IMR-90 (cell line): ENCODE data around the gene LAMB2. TPM values are rescaled to one million over a fixed set of nuclear protein-coding genes. Genes with fewer than 3 reads are reported as not detected.

Experiments
- ATAC-seq: fragments of 200-7000 bp; cut with Tn5 transposase; 2 replicates; pipeline ENCODE4 v1.9.1; 2020; ENCODE audit warnings: low read depth, mild to moderate bottlenecking, moderate library complexity
- BruUV-seq: library from RNA; stranded (reverse); fragments of 400-500 nt; replicated peaks from 2 replicates; lab custom pipeline; 2021; lab: Mats Ljungman, UMichigan
- CTCF ChIA-PET: fragments of 300-600 bp; formaldehyde crosslinking; extraction: SDS; loops from one replicate; lab custom pipeline; 2021; ENCODE audit warnings: antibody characterized with exemption; lab: Yijun Ruan, JAX
- POLR2A ChIA-PET: fragments of 300-600 bp; sonication (Branson Sonifier 250); formaldehyde crosslinking; loops from one replicate; lab custom pipeline; 2022; ENCODE audit warnings: antibody characterized with exemption; ENCODE audit not compliant: unreplicated experiment; lab: Charles Lee
- DNase-seq: peaks from one replicate; pipeline ENCODE4 v3.0.0; 2013
- H2AFZ ChIP-seq: replicated peaks from 2 replicates; pipeline ENCODE3; 2013; ENCODE audit warnings: low read length, mild to moderate bottlenecking; ENCODE audit not compliant: poor library complexity
- H2AK5ac ChIP-seq: 2 replicates; pipeline ENCODE4 v1.6.1; 2013; ENCODE audit warnings: low read depth, low read length, inconsistent platforms
- H2AK9ac ChIP-seq: replicated peaks from 2 replicates; pipeline ENCODE3; 2013; ENCODE audit warnings: mild to moderate bottlenecking, low read depth, low read length, moderate library complexity; ENCODE audit not compliant: poor library complexity
- H2BK120ac ChIP-seq: 2 replicates; pipeline ENCODE4 v1.6.1; 2013; ENCODE audit warnings: low read depth, low read length, inconsistent platforms
- H2BK15ac ChIP-seq: 3 replicates; pipeline ENCODE4 v1.6.1; 2013; ENCODE audit warnings: low read depth, low read length, inconsistent platforms
- H2BK20ac ChIP-seq: 2 replicates; pipeline ENCODE4 v1.6.1; 2013; ENCODE audit warnings: low read depth, mild to moderate bottlenecking, inconsistent platforms, low read length, moderate library complexity
- H2BK5ac ChIP-seq: 2 replicates; pipeline ENCODE4 v1.6.1; 2013; ENCODE audit warnings: mild to moderate bottlenecking, low read depth, low read length, inconsistent platforms; ENCODE audit not compliant: poor library complexity, severe bottlenecking
- H3K14ac ChIP-seq: replicated peaks from 2 replicates; pipeline ENCODE4 v1.6.1; 2013; ENCODE audit warnings: low read depth, low read length, inconsistent platforms
- H3K18ac ChIP-seq: 2 replicates; pipeline ENCODE4 v1.6.1; 2013; ENCODE audit warnings: low read depth, low read length, control low read depth
- H3K23ac ChIP-seq: 2 replicates; pipeline ENCODE4 v1.6.1; 2013; ENCODE audit warnings: low read depth, low read length, inconsistent platforms
- H3K27ac ChIP-seq: 2 replicates; pipeline ENCODE4 v1.5.1; 2013; ENCODE audit warnings: mild to moderate bottlenecking, control low read depth, low read length; ENCODE audit not compliant: insufficient read depth
- H3K27me3 ChIP-seq: 2 replicates; pipeline ENCODE4 v1.6.1; 2013; ENCODE audit warnings: low read length; ENCODE audit not compliant: control insufficient read depth, insufficient read depth
- H3K36me3 ChIP-seq: 2 replicates; pipeline ENCODE4 v1.6.1; 2013; ENCODE audit warnings: low read length, mixed read lengths; ENCODE audit not compliant: control insufficient read depth, insufficient read depth
- H3K4ac ChIP-seq: 2 replicates; pipeline ENCODE4 v1.6.1; 2013; ENCODE audit warnings: low read depth, low read length, inconsistent platforms
- H3K4me1 ChIP-seq: 2 replicates; pipeline ENCODE4 v1.6.1; 2013; ENCODE audit warnings: low read length, mixed read lengths; ENCODE audit not compliant: control insufficient read depth, insufficient read depth
- H3K4me2 ChIP-seq: 2 replicates; pipeline ENCODE4 v1.6.1; 2013; ENCODE audit warnings: low read depth, mild to moderate bottlenecking, control low read depth, low read length, moderate library complexity
- H3K4me3 ChIP-seq: 2 replicates; pipeline ENCODE4 v1.5.1; 2013; ENCODE audit warnings: low read depth, mild to moderate bottlenecking, control low read depth, low read length, moderate library complexity; ENCODE audit not compliant: insufficient read depth
- H3K56ac ChIP-seq: 2 replicates; pipeline ENCODE4 v1.6.1; 2013; ENCODE audit warnings: low read length, inconsistent platforms; ENCODE audit not compliant: insufficient read depth; ENCODE audit errors: extremely low read depth
- H3K79me1 ChIP-seq, 2 experiments: 2 replicates each; pipeline ENCODE4 v1.6.1; 2013; ENCODE audit warnings: low read length in 2 of 2, inconsistent platforms in 1 of 2, low read depth in 1 of 2
- H3K9ac ChIP-seq: 2 replicates; pipeline ENCODE4 v1.6.1; 2013; ENCODE audit warnings: low read depth, low read length, control low read depth
- H3K9me1 ChIP-seq: 2 replicates; pipeline ENCODE4 v1.6.1; 2013; ENCODE audit warnings: low read length, inconsistent platforms; ENCODE audit not compliant: insufficient read depth
- H3K9me3 ChIP-seq: 2 replicates; pipeline ENCODE4 v1.6.1; 2013; ENCODE audit warnings: low read length; ENCODE audit not compliant: control insufficient read depth, insufficient read depth
- H4K20me1 ChIP-seq: 2 replicates; pipeline ENCODE4 v1.6.1; 2013; ENCODE audit warnings: low read length, inconsistent platforms; ENCODE audit not compliant: insufficient read depth
- H4K5ac ChIP-seq: 2 replicates; pipeline ENCODE4 v1.6.1; 2013; ENCODE audit warnings: mild to moderate bottlenecking, low read depth, low read length, control low read depth
- H4K8ac ChIP-seq, 2 experiments: 2 replicates each; pipeline ENCODE4 v1.6.1; 2013; ENCODE audit warnings: low read depth in 2 of 2, low read length in 2 of 2, control low read depth in 1 of 2, inconsistent platforms in 1 of 2
- H4K91ac ChIP-seq: 2 replicates; pipeline ENCODE4 v1.6.1; 2013; ENCODE audit warnings: low read depth, low read length, inconsistent platforms; ENCODE audit not compliant: insufficient read depth
- BHLHE40 ChIP-seq: fragments of 150-350 bp; IDR thresholded peaks from 2 replicates; pipeline ENCODE4 v1.6.1; 2016; ENCODE audit warnings: mild to moderate bottlenecking, low read depth, low read length
- CEBPB ChIP-seq: IDR thresholded peaks from 2 replicates; pipeline ENCODE4 v1.6.1; 2012; ENCODE audit warnings: low read depth, low read length, improper control_type of control experiment
- CHD1 ChIP-seq: IDR thresholded peaks from 2 replicates; pipeline ENCODE4 v1.6.1; 2012; ENCODE audit warnings: low read depth, low read length, improper control_type of control experiment
- CTCF ChIP-seq: conservative IDR thresholded peaks from 2 replicates; pipeline ENCODE4 v1.5.1; 2012; ENCODE audit warnings: mild to moderate bottlenecking, low read depth, low read length, improper control_type of control experiment
- ELK1 ChIP-seq: fragments of 150-350 bp; IDR thresholded peaks from 2 replicates; pipeline ENCODE4 v1.6.1; 2016; ENCODE audit warnings: low read depth, mild to moderate bottlenecking, low read length, moderate library complexity, borderline replicate concordance
- FOS ChIP-seq: fragments of 150-350 bp; IDR thresholded peaks from 2 replicates; pipeline ENCODE4 v1.6.1; 2016; ENCODE audit warnings: low read depth, low read length
- MAZ ChIP-seq: IDR thresholded peaks from 2 replicates; pipeline ENCODE4 v1.6.1; 2012; ENCODE audit warnings: low read depth, mild to moderate bottlenecking, low read length, improper control_type of control experiment, moderate library complexity, borderline replicate concordance
- NFE2L2 ChIP-seq: fragments of 150-350 bp; IDR thresholded peaks from 2 replicates; pipeline ENCODE4 v1.6.1; 2016; ENCODE audit warnings: low read depth, mild to moderate bottlenecking, low read length
- POLR2A ChIP-seq: IDR thresholded peaks from 2 replicates; pipeline ENCODE4 v1.6.1; 2012; ENCODE audit warnings: mild to moderate bottlenecking, low read depth, low read length
- RAD21 ChIP-seq: IDR thresholded peaks from 2 replicates; pipeline ENCODE4 v1.6.1; 2012; ENCODE audit warnings: low read length, improper control_type of control experiment
- RCOR1 ChIP-seq: IDR thresholded peaks from 2 replicates; pipeline ENCODE4 v1.6.1; 2012; ENCODE audit warnings: mild to moderate bottlenecking, low read length, improper control_type of control experiment; ENCODE audit not compliant: insufficient replicate concordance
- RFX5 ChIP-seq: IDR thresholded peaks from 2 replicates; pipeline ENCODE4 v1.8.0; 2012; ENCODE audit warnings: low read depth, mild to moderate bottlenecking, low read length, moderate library complexity
- SMC3 ChIP-seq: fragments of 150-350 bp; IDR thresholded peaks from 2 replicates; pipeline ENCODE4 v1.6.1; 2016; ENCODE audit warnings: low read depth, mild to moderate bottlenecking, antibody characterized with exemption, low read length, moderate library complexity
- USF2 ChIP-seq: fragments of 150-350 bp; IDR thresholded peaks from 2 replicates; pipeline ENCODE4 v1.6.1; 2017; ENCODE audit warnings: mild to moderate bottlenecking, antibody characterized with exemption, low read length, low read depth
- WGBS, 2 experiments: methylation state at CpG; one replicate each; pipeline versions ENCODE4 v1.1.5 to v1.1.7; 2013; ENCODE audit warnings: missing lambda C conversion rate in 2 of 2; ENCODE audit not compliant: insufficient read length in 1 of 2; ENCODE audit errors: extremely low coverage in 2 of 2; 5-methylcytosine and 5-hydroxymethylcytosine counted together
- dilution Hi-C: fragments of 300-500 bp; cut with HindIII; formaldehyde crosslinking; loops from one replicate; pipeline ENCODE4 v1.14.3; 2018; ENCODE audit warnings: low sequenced_read_pairs; ENCODE audit not compliant: unreplicated experiment
- in situ Hi-C: fragments of 300-500 bp; cut with MboI; formaldehyde crosslinking; loops from 3 replicates; pipeline ENCODE4 v1.14.3; 2019; ENCODE audit warnings: low sequenced_read_pairs, inconsistent platforms, mixed read lengths
- intact Hi-C: fragments of 100-400 bp; cut with micrococcal nuclease; formaldehyde crosslinking; loops from 2 replicates; pipeline ENCODE4 v1.10.0; 2022
- polyA plus RNA-seq, 3 experiments: library from polyadenylated mRNA; depleted of rRNA; stranded (reverse); fragments of >200 nt; gene quantifications; 2 replicates each; pipeline ENCODE4 v1.2.3, GENCODE V29; 2012; ENCODE audit warnings: low replicate concordance in 1 of 3
- total RNA-seq: library from RNA; depleted of rRNA; stranded (reverse); fragments of >200 nt; gene quantifications from 2 replicates; pipeline ENCODE4 v1.2.3, GENCODE V29; 2012

Gene LAMB2
- total and polyA plus RNA-seq, 2 of the 4 experiments (the other 2 are of a cell fraction) = 213 to 570 TPM

- Histone ChIP-seq H4K91ac (no peak overlapping the region), H3K4me1 (peaks cover 17% of the 10 kb centered on the region), H2BK15ac (no peak overlapping the region), H3K9me3 (no peaks in the 10 kb centered on the region), H4K8ac (no peak overlapping the region), H2AK9ac (no peak overlapping the region), H3K4me2 (no peak overlapping the region), H3K4me3 (no peak overlapping the region), H3K9ac (no peak overlapping the region), H3K27me3 (no peaks in the 10 kb centered on the region), H4K20me1 (no peaks in the 10 kb centered on the region), H3K27ac (no peak overlapping the region), H3K9me1 (peaks cover 16% of the 10 kb centered on the region; the same call in 1 of the 2 replicates), H2BK20ac (no peak overlapping the region), H2BK120ac (no peak overlapping the region), H3K56ac (no peak overlapping the region), H3K18ac (no peak overlapping the region), H2AK5ac (no peak overlapping the region), H2AFZ (no peak overlapping the region), H3K36me3 (peaks cover 17% of the 10 kb centered on the region; the same call in 1 of the 2 replicates), H3K14ac (no peak overlapping the region), H2BK5ac (no peak overlapping the region), H4K5ac (no peak overlapping the region), H3K23ac (no peak overlapping the region), H3K79me1 (peaks cover 7 to 28% of the 10 kb centered on the region in 2 experiments; a peak in 3 of 4 replicates), H3K4ac (no peak overlapping the region)
- POLR2A ChIA-PET = interaction anchor here (0.5 to 0.6 kb wide), 2 partner anchors 8 to 102 kb away, joined by 3 read pairs; no protein-coding TSS in a partner anchor
- TF ChIP-seq NFE2L2 (no peak), CHD1 (no peak), FOS (no peak), ELK1 (no peak), RFX5 (no peak), RAD21 (no peak), SMC3 (no peak), USF2 (no peak), RCOR1 (no peak), CEBPB (no peak), BHLHE40 (no peak), POLR2A (no peak), MAZ (no peak), CTCF (no peak)
- CTCF ChIA-PET = no interaction called here
- no TSS peak for BruUV-seq
- DNase-seq (no peak), ATAC-seq (no peak)
- in situ Hi-C loops (no loop called here), dilution Hi-C loops (no loop called here), intact Hi-C loops (no loop called here)
- WGBS, 2 experiments = no CpG with 5 or more reads among the region's 2 CpGs
These were observed 44.2 kb upstream of the LAMB2 start for GRCh38 chr3:49177073-49177472.
